ENCODE measurements around the gene ANKK1. TPM values are rescaled to one million over a fixed set of nuclear protein-coding genes. Genes with fewer than 3 reads are reported as not detected.

Gene ANKK1
- total and polyA plus RNA-seq, 2 experiments from 2014 or later: 0.13 to 0.43 TPM

- H3K27ac ChIP-seq: no peak overlapping the region
- no peaks in the 10 kb centered on the region for H3K9me2 ChIP-seq (replicated peaks; ENCODE audit: insufficient read depth)
- no peak overlapping the region for H2AFZ ChIP-seq
- TF ChIP-seq, protein P1, sequence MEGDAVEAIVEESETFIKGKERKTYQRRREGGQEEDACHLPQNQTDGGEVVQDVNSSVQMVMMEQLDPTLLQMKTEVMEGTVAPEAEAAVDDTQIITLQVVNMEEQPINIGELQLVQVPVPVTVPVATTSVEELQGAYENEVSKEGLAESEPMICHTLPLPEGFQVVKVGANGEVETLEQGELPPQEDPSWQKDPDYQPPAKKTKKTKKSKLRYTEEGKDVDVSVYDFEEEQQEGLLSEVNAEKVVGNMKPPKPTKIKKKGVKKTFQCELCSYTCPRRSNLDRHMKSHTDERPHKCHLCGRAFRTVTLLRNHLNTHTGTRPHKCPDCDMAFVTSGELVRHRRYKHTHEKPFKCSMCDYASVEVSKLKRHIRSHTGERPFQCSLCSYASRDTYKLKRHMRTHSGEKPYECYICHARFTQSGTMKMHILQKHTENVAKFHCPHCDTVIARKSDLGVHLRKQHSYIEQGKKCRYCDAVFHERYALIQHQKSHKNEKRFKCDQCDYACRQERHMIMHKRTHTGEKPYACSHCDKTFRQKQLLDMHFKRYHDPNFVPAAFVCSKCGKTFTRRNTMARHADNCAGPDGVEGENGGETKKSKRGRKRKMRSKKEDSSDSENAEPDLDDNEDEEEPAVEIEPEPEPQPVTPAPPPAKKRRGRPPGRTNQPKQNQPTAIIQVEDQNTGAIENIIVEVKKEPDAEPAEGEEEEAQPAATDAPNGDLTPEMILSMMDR (IDR thresholded peaks at IDR 0.05; ENCODE audit: poor library complexity): no peak
- TF ChIP-seq EZH2 (IDR thresholded peaks at IDR 0.05; ENCODE audit: borderline replicate concordance): no peak
- TF ChIP-seq EZH2phosphoT487 (IDR thresholded peaks at IDR 0.05; ENCODE audit: low read depth, severe bottlenecking, unreplicated experiment): no peak
- no peaks in the 10 kb centered on the region for H4K20me1 ChIP-seq (ENCODE audit: insufficient read depth, poor library complexity, severe bottlenecking)
- H3K36me3 ChIP-seq (replicated peaks; ENCODE audit: insufficient read depth, low read depth): no peaks in the 10 kb centered on the region
- DNase-seq (ENCODE audit: low spot score): no peak
- H3K4me2 ChIP-seq: no peak overlapping the region
- peaks cover 5% of the 10 kb centered on the region for H3K27me3 ChIP-seq
- H3K4me3 ChIP-seq: no peak overlapping the region
- no peaks in the 10 kb centered on the region for H3K79me2 ChIP-seq
- WGBS (ENCODE audit: low lambda C conversion rate, missing lambda C conversion rate): 89% methylated on average over 3 of the region's 3 CpGs
- H3K4me1 ChIP-seq (ENCODE audit: insufficient read depth): no peaks in the 10 kb centered on the region
- H3K9me3 ChIP-seq (ENCODE audit: low read depth): no peaks in the 10 kb centered on the region
Observed at GRCh38 chr11:113407163-113407562, 19.6 kb downstream of the ANKK1 start.

DNA sequence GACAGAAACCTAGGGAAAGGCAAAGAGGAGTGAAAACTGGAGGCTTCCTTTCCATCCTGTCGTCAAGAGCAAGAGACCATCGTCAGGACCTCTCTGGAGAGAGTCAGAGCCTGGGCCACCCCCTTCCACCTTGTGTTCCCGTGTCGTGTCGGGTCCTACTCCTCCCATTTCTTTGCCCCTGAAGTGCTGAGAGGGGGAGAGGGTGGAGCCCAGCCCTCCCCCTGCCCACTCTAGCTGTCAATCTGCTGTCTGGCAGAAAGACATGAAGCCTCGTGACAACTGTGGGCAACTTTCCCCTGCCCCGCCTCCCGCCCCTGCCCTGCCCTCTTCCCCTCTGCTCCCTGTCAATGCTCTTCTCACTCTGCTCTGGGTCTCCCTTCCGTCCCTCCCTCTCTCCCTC, 20.6 kb downstream of the ANKK1 start:
- WGBS (ENCODE audit: low lambda C conversion rate, missing lambda C conversion rate): 69% methylated on average over 6 of the region's 9 CpGs
- H3K9me3 ChIP-seq (ENCODE audit: low read depth): no peaks in the 10 kb centered on the region

GRCh38 chr11:113408887-113409286, 21.3 kb downstream of the ANKK1 start:
- no peaks in the 10 kb centered on the region for H3K27me3 ChIP-seq
- 88% methylated on average over 9 of the region's 9 CpGs for WGBS (ENCODE audit: low lambda C conversion rate, missing lambda C conversion rate)
- no peak for DNase-seq (ENCODE audit: low spot score)

More for the DNA sequence above, 20.6 kb downstream of the ANKK1 start:
- Histone ChIP-seq H3K4me3 (no peak overlapping the region), H2AFZ (no peak overlapping the region), H4K20me1 (ENCODE audit: insufficient read depth, poor library complexity, severe bottlenecking) (no peaks in the 10 kb centered on the region), H3K27ac (no peak overlapping the region), H3K36me3 (replicated peaks; ENCODE audit: insufficient read depth, low read depth) (no peaks in the 10 kb centered on the region), H3K4me2 (no peak overlapping the region), H3K9me2 (replicated peaks; ENCODE audit: insufficient read depth) (no peaks in the 10 kb centered on the region), H3K79me2 (no peaks in the 10 kb centered on the region), H3K4me1 (ENCODE audit: insufficient read depth) (no peaks in the 10 kb centered on the region), H3K27me3 (no peaks in the 10 kb centered on the region)
- no peak for TF ChIP-seq EZH2phosphoT487 (IDR thresholded peaks at IDR 0.05; ENCODE audit: low read depth, severe bottlenecking, unreplicated experiment)
- TF ChIP-seq, protein P1 (IDR thresholded peaks at IDR 0.05; ENCODE audit: poor library complexity): no peak
- TF ChIP-seq EZH2 (IDR thresholded peaks at IDR 0.05; ENCODE audit: borderline replicate concordance): no peak
- no peak for DNase-seq (ENCODE audit: low spot score)

More at GRCh38 chr11:113408887-113409286, 21.3 kb downstream of the ANKK1 start:
- Histone ChIP-seq H3K9me2 (replicated peaks; ENCODE audit: insufficient read depth) (no peaks in the 10 kb centered on the region), H2AFZ (no peak overlapping the region), H3K9me3 (ENCODE audit: low read depth) (no peaks in the 10 kb centered on the region), H3K4me1 (ENCODE audit: insufficient read depth) (no peaks in the 10 kb centered on the region), H3K79me2 (no peaks in the 10 kb centered on the region), H4K20me1 (ENCODE audit: insufficient read depth, poor library complexity, severe bottlenecking) (no peaks in the 10 kb centered on the region), H3K4me3 (no peak overlapping the region), H3K27ac (no peak overlapping the region), H3K36me3 (replicated peaks; ENCODE audit: insufficient read depth, low read depth) (no peaks in the 10 kb centered on the region), H3K4me2 (no peak overlapping the region)
- TF ChIP-seq EZH2 (IDR thresholded peaks at IDR 0.05; ENCODE audit: borderline replicate concordance): no peak
- TF ChIP-seq, protein P1 (IDR thresholded peaks at IDR 0.05; ENCODE audit: poor library complexity): no peak
- TF ChIP-seq EZH2phosphoT487 (IDR thresholded peaks at IDR 0.05; ENCODE audit: low read depth, severe bottlenecking, unreplicated experiment): no peak

Data from hepatocyte (in vitro differentiated cells).